OCI-LY3 (cell line): ENCODE measurements around the gene ZMIZ1.

Experiments used
- H2AFZ ChIP-seq: fragments of 200-600, 300-600 bp; shearing (Covaris generic); 2 replicates; pipeline ENCODE4 v1.6.0; 2014; ENCODE audit warnings: antibody characterized with exemption, low read depth, low read length
- H3K27ac ChIP-seq: fragments of 200-600, 300-600 bp; sonication (generic); 2 replicates; pipeline ENCODE4 v1.5.1; 2014; ENCODE audit warnings: mild to moderate bottlenecking, low read length, moderate library complexity, mixed read lengths
- H3K27me3 ChIP-seq: fragments of 200-600, 300-600 bp; sonication (generic); 2 replicates; pipeline ENCODE4 v1.6.1; 2014; ENCODE audit warnings: low read depth, low read length, mixed read lengths
- H3K36me3 ChIP-seq: fragments of 200-600, 300-600 bp; sonication (generic); replicated peaks from 2 replicates; pipeline ENCODE3; 2014; ENCODE audit warnings: low read depth, low read length, mixed read lengths
- H3K4me1 ChIP-seq: fragments of 300-600, 200-600 bp; sonication (generic); 2 replicates; pipeline ENCODE4 v1.6.1; 2014; ENCODE audit warnings: low read length, mixed read lengths
- H3K4me2 ChIP-seq: fragments of 200-600, 300-600 bp; sonication (generic); 2 replicates; pipeline ENCODE4 v1.6.1; 2014; ENCODE audit warnings: low read length, mixed read lengths
- H3K4me3 ChIP-seq: fragments of 300-600, 200-600 bp; sonication (generic); 2 replicates; pipeline ENCODE4 v1.5.1; 2014; ENCODE audit warnings: antibody characterized with exemption, mild to moderate bottlenecking, low read length, moderate library complexity
- H3K79me2 ChIP-seq: fragments of 300-600, 200-600 bp; shearing (Covaris generic); 2 replicates; pipeline ENCODE4 v1.6.1; 2014; ENCODE audit warnings: mild to moderate bottlenecking, low read length, mixed read lengths
- H3K9ac ChIP-seq: fragments of 300-600, 200-600 bp; shearing (Covaris generic); 2 replicates; pipeline ENCODE4 v1.6.0; 2014; ENCODE audit warnings: mild to moderate bottlenecking, low read length, moderate library complexity
- H3K9me3 ChIP-seq: fragments of 200-600, 300-600 bp; shearing (Covaris generic); 2 replicates; pipeline ENCODE4 v1.6.1; 2014; ENCODE audit warnings: low read length, mixed read lengths; ENCODE audit not compliant: insufficient read depth
- H4K20me1 ChIP-seq: fragments of 200-600, 300-600 bp; sonication (generic); 2 replicates; pipeline ENCODE4 v1.6.1; 2016; ENCODE audit warnings: low read length, mixed read lengths; ENCODE audit not compliant: insufficient read depth
- CTCF ChIP-seq: fragments of 200-600, 300-600 bp; sonication (generic); IDR thresholded peaks from 2 replicates; pipeline ENCODE4 v1.5.1; 2014; ENCODE audit warnings: antibody characterized with exemption, low read length, low read depth
- EZH2phosphoT487 ChIP-seq: fragments of 200-600 bp; shearing (Covaris generic); IDR thresholded peaks from 2 replicates; pipeline ENCODE4 v1.6.1; 2018; ENCODE audit warnings: antibody characterized with exemption, mixed run types, low read depth

Gene ZMIZ1

DNA sequence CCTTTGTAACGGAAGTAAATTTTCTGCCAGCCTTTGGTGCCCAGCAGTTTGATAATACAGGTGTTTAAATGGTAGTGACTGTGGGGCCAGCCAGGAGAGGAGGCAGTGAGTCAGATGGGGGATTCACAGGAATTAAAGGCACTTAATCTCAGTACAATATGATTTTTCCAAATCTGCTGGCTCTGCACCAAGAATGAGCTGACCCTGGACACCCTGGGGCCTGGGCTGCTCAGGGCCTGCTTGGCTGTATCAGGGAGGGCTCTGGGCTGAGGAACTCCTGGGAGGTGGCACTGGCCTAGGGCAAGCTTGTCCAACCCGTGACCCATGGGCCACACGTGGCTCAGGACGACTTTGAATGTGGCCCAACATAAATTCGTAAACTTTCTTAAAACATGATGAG lies 104.1 kb downstream of the ZMIZ1 start:
- Histone ChIP-seq H4K20me1 (no peaks in the 10 kb centered on the region), H3K4me2 (no peak overlapping the region), H3K4me1 (no peaks in the 10 kb centered on the region), H2AFZ (no peak overlapping the region), H3K4me3 (no peak overlapping the region), H3K36me3 (no peaks in the 10 kb centered on the region), H3K27ac (no peak overlapping the region), H3K9me3 (no peaks in the 10 kb centered on the region), H3K79me2 (no peaks in the 10 kb centered on the region), H3K27me3 (no peaks in the 10 kb centered on the region), H3K9ac (no peak overlapping the region)
- TF ChIP-seq CTCF (no peak), EZH2phosphoT487 (no peak)

DNA sequence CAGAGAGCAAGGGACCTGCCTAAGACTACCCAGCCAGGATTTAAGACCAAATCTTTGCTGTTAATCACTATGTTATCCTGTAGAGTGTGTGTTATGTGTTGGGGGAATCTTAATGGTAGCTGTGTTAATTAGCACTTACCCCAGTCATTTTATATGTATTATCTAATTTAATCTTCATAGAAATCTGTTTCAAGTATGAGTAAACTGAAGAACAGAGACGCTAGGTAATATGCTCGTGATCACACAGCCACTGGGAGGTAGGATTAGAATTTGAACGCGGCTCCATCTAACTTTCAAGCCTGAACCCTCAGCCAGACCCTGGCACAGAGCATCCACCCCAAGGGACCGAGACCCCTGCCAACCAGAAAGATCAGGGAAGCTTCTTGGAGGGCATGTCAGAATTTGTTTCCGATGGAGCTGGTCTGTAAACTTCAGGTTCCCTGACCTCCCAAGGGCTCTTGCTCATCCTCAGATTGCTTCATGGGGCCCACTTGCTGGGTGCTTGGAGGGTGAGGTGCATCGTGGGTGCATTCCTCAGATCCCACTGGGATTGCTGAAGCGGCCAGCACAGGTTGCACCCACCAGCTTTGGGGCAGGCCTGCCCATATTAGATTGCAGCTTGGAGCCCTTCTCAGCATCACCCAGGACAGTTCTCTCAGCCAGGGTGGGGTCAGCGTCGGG lies 105.0 kb downstream of the ZMIZ1 start:
- no peak overlapping the region for H3K27ac ChIP-seq
- no peak overlapping the region for H3K9ac ChIP-seq
- H4K20me1 ChIP-seq: no peaks in the 10 kb centered on the region
- H3K4me1 ChIP-seq: no peaks in the 10 kb centered on the region
- H3K79me2 ChIP-seq: no peaks in the 10 kb centered on the region
- H3K27me3 ChIP-seq: no peaks in the 10 kb centered on the region
- H3K36me3 ChIP-seq: no peaks in the 10 kb centered on the region
- H3K4me2 ChIP-seq: no peak overlapping the region
- no peak overlapping the region for H2AFZ ChIP-seq
- TF ChIP-seq CTCF (no peak), EZH2phosphoT487 (no peak)
- H3K4me3 ChIP-seq: no peak overlapping the region
- H3K9me3 ChIP-seq: no peaks in the 10 kb centered on the region

GRCh38 chr10:79176052-79176501 lies 107.3 kb downstream of the ZMIZ1 start:
- no peaks in the 10 kb centered on the region for H3K9me3 ChIP-seq
- H3K79me2 ChIP-seq: no peaks in the 10 kb centered on the region
- H3K4me2 ChIP-seq: no peak overlapping the region
- TF ChIP-seq EZH2phosphoT487: no peak
- no peak for TF ChIP-seq CTCF
- no peak overlapping the region for H2AFZ ChIP-seq
- no peak overlapping the region for H3K4me3 ChIP-seq
- no peaks in the 10 kb centered on the region for H3K36me3 ChIP-seq
- no peaks in the 10 kb centered on the region for H4K20me1 ChIP-seq
- no peak overlapping the region for H3K27ac ChIP-seq
- H3K4me1 ChIP-seq: no peaks in the 10 kb centered on the region
- H3K27me3 ChIP-seq: no peaks in the 10 kb centered on the region
- no peak overlapping the region for H3K9ac ChIP-seq

- Histone ChIP-seq H2AFZ (no peak overlapping the region), H3K27ac (no peak overlapping the region), H3K79me2 (no peaks in the 10 kb centered on the region), H3K4me1 (no peaks in the 10 kb centered on the region), H3K36me3 (no peaks in the 10 kb centered on the region), H4K20me1 (no peaks in the 10 kb centered on the region), H3K9ac (no peak overlapping the region), H3K4me3 (no peak overlapping the region), H3K4me2 (no peak overlapping the region), H3K9me3 (no peaks in the 10 kb centered on the region), H3K27me3 (no peaks in the 10 kb centered on the region)
- no peak for TF ChIP-seq CTCF
- no peak for TF ChIP-seq EZH2phosphoT487
Measured at GRCh38 chr10:79176949-79177602, 108.3 kb downstream of the ZMIZ1 start.
